Mesodermal cell (in vitro differentiated cells): Measurements from ENCODE around the gene RBM7.

Experiments
- H3K27ac ChIP-seq: 2 replicates; pipeline ENCODE4 v1.7.0; 2013; ENCODE audit warnings: mild to moderate bottlenecking, low read depth, low read length, moderate library complexity; ENCODE audit not compliant: severe bottlenecking
- H3K36me3 ChIP-seq: 2 replicates; pipeline ENCODE4 v1.7.1; 2013; ENCODE audit warnings: mild to moderate bottlenecking, low read length, moderate library complexity; ENCODE audit not compliant: control insufficient read depth, insufficient read depth
- H3K4me1 ChIP-seq: one replicate; pipeline ENCODE4 v1.7.1; 2013; ENCODE audit warnings: mild to moderate bottlenecking, low read length; ENCODE audit not compliant: insufficient read depth, control insufficient read depth, poor library complexity, severe bottlenecking
- H3K4me3 ChIP-seq: 2 replicates; pipeline ENCODE4 v1.7.0; 2013; ENCODE audit warnings: low read length, control low read depth, mild to moderate bottlenecking; ENCODE audit not compliant: insufficient read depth, poor library complexity, severe bottlenecking; ENCODE audit errors: extremely low read depth
- H3K9me3 ChIP-seq: 2 replicates; pipeline ENCODE4 v1.7.1; 2013; ENCODE audit warnings: mild to moderate bottlenecking, low read length, moderate library complexity; ENCODE audit not compliant: control insufficient read depth
- WGBS, 2 experiments: methylation state at CpG; one replicate each; pipeline ENCODE4 v1.1.5; 2013; ENCODE audit warnings: missing lambda C conversion rate in 2 of 2; ENCODE audit not compliant: insufficient coverage in 2 of 2; 5-methylcytosine and 5-hydroxymethylcytosine counted together

Gene RBM7

DNA sequence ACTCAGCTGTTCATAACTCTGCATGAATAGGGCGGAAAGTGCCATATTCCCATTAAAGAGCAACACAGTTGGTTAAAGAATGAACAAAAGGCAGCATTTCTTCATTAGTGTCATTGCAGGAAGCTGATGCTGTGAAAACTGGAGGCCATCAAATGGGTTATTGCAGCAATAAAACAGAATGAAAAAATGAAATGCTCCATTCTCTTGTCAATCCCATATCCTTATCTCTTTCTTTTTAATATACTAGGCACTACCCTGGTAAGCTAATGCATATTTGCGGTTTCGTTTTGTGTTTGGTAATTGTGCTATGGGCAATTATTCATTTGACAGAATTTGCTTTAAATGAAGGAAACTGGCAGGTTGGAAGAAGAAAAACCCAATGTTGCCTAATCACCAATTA, 25.4 kb upstream of the RBM7 start:
- Histone ChIP-seq H3K4me1 (peaks cover 10% of the 10 kb centered on the region), H3K9me3 (no peaks in the 10 kb centered on the region), H3K27ac (no peak overlapping the region), H3K36me3 (no peaks in the 10 kb centered on the region), H3K4me3 (no peak overlapping the region)
- WGBS, 2 experiments = no CpG with 5 or more reads among the region's 3 CpGs

DNA sequence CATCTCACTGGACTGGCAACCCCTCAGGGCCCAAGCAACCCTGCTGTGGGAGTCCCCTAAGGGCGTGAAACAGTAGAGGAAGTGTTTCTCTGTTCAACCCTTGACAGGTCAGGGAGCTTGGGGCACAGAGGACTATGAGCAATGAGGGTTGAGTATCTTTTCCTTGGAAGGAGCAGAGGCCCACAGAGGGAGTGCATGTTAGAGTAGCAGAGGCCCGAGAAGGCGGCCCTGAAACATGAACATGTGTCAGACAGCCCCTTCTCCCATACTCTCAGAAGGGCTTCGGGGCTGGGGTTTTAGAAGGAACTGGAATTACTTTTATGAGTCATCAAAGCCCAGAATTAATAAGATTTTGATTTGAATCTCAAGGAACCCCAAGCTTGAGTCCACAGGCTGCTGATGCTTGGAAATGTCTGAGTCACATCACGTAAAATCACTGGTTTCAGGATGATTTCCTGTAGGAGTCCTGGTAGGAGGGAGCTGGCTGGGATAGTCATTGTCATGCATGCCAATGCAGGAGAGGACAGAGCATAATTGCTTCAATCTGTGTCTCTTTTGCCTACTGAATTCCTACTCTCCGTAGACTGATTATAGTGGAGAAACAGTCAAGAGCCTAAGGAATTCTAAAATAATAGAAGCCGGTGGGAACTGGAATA, 22.7 kb upstream of the RBM7 start:
- Histone ChIP-seq H3K27ac (no peak overlapping the region), H3K4me3 (no peak overlapping the region)
- WGBS, 2 experiments = 79 to 86% methylated on average over 2 to 6 of the region's 7 CpGs

DNA sequence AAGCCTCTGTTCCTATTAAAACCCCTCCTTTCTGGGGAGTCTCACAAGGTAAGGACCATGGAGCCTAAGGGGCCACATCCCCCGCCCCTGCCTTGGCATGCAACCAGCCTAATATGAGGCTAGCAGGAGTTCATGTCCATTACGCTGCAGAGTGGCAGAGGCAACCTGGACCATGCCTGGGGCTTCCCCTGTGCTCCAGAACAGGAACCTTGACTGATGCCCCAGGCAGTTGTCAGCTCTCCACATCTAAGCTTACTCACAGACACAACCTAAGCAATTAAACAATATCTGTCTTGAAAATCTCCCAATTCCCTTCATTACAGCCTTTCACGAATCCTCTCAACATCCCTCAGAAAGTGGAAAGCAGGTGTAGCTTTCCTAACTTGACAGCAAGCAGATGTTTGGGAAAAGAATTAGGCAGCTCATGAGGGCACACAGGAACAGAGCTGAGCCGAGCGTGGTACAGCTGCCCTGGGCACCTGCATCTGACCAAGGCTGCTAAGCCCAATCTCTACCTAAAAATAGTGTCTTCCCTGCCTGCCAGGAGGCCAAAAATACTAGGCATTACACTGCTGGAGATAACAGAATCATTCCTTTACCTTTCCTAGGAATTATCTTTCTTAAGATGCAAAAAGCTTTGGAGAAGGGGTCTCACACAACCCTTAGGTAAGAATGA, 20.9 kb upstream of the RBM7 start:
- no peak overlapping the region for H3K4me3 ChIP-seq
- H3K36me3 ChIP-seq = no peaks in the 10 kb centered on the region
- H3K27ac ChIP-seq = no peak overlapping the region
- WGBS, 2 experiments = 86 to 96% methylated on average over 4 to 5 of the region's 5 CpGs
- H3K9me3 ChIP-seq = no peaks in the 10 kb centered on the region
- peaks cover 10% of the 10 kb centered on the region for H3K4me1 ChIP-seq

More for the DNA sequence above, 22.7 kb upstream of the RBM7 start:
- H3K36me3 ChIP-seq = no peaks in the 10 kb centered on the region
- H3K4me1 ChIP-seq = peaks cover 10% of the 10 kb centered on the region
- H3K9me3 ChIP-seq = no peaks in the 10 kb centered on the region

- H3K27ac ChIP-seq = no peak overlapping the region
- peaks cover 10% of the 10 kb centered on the region for H3K4me1 ChIP-seq
- H3K9me3 ChIP-seq = no peaks in the 10 kb centered on the region
- H3K4me3 ChIP-seq = no peak overlapping the region
- H3K36me3 ChIP-seq = no peaks in the 10 kb centered on the region
- WGBS, 2 experiments = 100% methylated on average over 1 of the region's 3 CpGs
Measured at GRCh38 chr11:114382509-114382908, 18.0 kb upstream of the RBM7 start.

DNA sequence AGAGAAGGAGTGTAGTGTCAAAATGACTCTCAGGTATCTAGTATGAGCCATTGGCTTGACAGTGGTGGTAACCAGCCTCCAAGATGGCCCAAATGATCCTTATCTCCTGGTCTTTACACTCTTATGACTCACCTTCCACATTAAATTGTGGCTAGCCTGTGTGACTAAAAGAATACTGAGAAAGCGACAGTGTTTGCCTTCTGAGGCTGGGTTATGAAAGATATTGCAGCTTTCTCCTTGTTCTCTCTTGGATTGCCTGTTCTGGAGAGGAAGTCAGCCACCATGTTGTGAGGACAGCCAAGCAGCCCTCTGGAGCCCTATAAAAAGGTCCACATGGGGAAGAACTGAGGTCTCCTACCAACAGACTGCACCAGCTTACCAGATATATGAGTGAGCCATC, 16.0 kb upstream of the RBM7 start:
- no peaks in the 10 kb centered on the region for H3K36me3 ChIP-seq
- no peak overlapping the region for H3K27ac ChIP-seq
- H3K9me3 ChIP-seq = no peaks in the 10 kb centered on the region
- 100% methylated on average over 1 of the region's 1 CpG; no CpG with 5 or more reads in 1 of the 2 experiments for WGBS, 2 experiments
- no peaks in the 10 kb centered on the region for H3K4me1 ChIP-seq
- H3K4me3 ChIP-seq = no peak overlapping the region

GRCh38 chr11:114386131-114386530, 14.3 kb upstream of the RBM7 start:
- Histone ChIP-seq H3K4me1 (no peaks in the 10 kb centered on the region), H3K36me3 (no peaks in the 10 kb centered on the region), H3K4me3 (no peak overlapping the region), H3K27ac (no peak overlapping the region), H3K9me3 (no peaks in the 10 kb centered on the region)
- WGBS, 2 experiments = 80 to 100% methylated on average over 2 of the region's 2 CpGs

DNA sequence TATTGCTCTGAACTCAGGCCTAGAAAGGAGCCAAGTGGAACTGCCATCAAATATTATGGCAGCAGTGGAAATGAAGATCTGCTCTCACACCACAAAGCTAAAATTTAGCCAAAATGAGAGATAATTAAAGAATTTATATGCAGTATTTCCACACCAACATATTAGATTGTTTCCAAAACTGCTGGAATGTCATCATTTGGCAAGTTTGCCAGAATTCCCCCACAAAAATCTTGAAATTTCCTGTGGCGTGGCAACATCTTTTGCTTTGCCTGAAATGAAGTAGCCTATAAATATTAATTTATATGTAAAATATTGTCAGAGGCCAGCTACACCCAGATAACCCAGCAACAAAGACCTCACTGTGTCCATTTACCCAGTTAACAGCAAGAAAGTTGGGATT, 13.9 kb upstream of the RBM7 start:
- Histone ChIP-seq H3K36me3 (no peaks in the 10 kb centered on the region), H3K4me1 (no peaks in the 10 kb centered on the region), H3K9me3 (no peaks in the 10 kb centered on the region), H3K4me3 (no peak overlapping the region), H3K27ac (no peak overlapping the region)
- WGBS, 2 experiments = no CpG with 5 or more reads among the region's 1 CpG

DNA sequence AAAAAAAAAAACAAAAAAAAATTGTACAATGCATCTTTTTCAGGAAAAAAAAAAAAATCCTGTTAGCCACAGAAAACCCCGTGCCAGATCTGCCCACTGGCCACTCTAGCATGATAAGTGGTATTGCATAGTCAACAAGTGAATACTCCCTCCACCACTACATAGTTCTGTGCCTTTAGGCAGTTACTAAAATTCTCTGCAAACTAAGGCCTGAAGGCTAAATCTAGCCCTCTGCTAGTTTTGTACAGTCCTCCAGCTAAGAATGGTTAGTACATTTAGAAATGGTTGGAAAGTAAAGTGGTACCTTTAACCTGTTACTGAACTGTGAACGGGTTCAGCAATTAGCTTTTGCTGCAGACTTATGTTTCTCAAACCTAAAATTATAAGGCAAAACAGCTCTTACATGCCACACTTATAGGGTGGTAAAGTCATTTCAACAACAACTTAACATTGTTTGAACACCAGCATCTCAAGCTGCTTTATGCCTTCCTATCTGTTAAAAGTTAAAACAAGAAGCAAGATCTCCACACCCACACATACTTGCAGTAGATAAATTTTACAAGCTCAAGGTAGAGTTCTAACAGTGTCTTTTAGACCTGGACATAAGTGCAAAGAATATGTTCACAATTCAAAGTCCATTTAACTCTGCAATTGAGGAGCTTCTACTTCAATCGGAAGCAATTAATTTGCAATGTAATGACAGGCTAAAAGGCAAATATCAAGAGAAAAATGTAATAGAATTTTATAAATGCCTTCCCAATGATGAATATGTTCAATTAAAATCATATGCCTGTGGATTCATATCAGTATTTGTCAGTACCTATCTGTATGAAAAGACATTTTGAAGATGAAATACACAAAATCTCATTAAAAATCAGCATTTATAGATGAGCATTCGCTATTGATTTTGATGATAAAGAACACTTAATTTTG, 7.5 kb upstream of the RBM7 start:
- 100% methylated on average over 1 of the region's 4 CpGs for WGBS, 2 experiments

DNA sequence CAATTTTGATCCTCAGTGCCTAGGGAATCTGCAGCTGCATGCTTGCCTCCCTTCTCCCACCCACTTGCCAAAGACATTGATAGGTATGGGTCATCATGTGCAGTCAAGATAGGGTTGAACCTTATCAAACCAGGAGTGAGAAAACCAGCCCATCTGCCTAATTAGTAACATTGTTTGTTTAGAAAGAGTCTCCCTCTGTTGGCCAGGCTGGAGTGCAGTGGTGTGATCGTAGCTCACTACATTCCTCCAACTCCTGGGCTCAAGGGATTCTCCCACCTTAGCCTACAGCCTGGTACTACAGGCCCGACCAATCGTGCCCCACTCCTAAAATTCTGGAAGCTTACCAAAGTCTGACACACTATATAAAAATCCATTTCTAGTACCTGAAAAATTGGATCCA, 4.7 kb upstream of the RBM7 start:
- no peak overlapping the region for H3K4me3 ChIP-seq
- 44% methylated on average over 1 of the region's 3 CpGs; no CpG with 5 or more reads in 1 of the 2 experiments for WGBS, 2 experiments

More for the DNA sequence above, 7.5 kb upstream of the RBM7 start:
- Histone ChIP-seq H3K4me3 (no peak overlapping the region), H3K36me3 (no peaks in the 10 kb centered on the region), H3K27ac (no peak overlapping the region), H3K4me1 (peaks cover under 1% of the 10 kb centered on the region), H3K9me3 (no peaks in the 10 kb centered on the region)

DNA sequence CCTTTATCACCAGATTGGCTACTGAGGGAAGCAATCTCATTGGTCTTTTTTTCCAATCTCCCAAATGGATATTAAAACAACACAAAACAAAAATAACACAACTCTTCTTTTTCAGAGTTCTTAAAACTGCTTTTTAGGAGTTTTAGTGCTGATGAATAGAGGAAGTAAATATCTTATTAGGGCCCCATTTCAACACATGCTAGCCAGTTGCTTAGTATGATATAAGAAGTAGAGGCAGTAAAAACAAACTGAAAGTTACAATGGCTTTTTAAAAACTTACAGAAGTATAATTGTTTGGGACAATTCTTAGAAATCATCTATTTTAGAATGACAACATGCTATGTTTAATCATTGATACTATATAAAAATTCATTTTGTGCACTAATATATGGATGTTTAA, 3.5 kb upstream of the RBM7 start:
- Histone ChIP-seq H3K36me3 (no peaks in the 10 kb centered on the region), H3K9me3 (no peaks in the 10 kb centered on the region), H3K4me3 (no peak overlapping the region), H3K27ac (no peak overlapping the region), H3K4me1 (peaks cover 12% of the 10 kb centered on the region)

More for the DNA sequence above, 4.7 kb upstream of the RBM7 start:
- H3K9me3 ChIP-seq = no peaks in the 10 kb centered on the region
- no peak overlapping the region for H3K27ac ChIP-seq
- no peaks in the 10 kb centered on the region for H3K36me3 ChIP-seq
- H3K4me1 ChIP-seq = peaks cover 12% of the 10 kb centered on the region
